Sigmoid colon (tissue), 7 donors: ENCODE results near the gene GNA12. TPM values are rescaled to one million over a fixed set of nuclear protein-coding genes. Genes with fewer than 3 reads are reported as not detected.

ENCODE experiments used
- DNase-seq: peaks from one replicate; pipeline ENCODE4 v3.0.0-alpha.2; 2019
- H3K27ac ChIP-seq, 4 donors: fragments of 200-600 bp; sonication (generic); one replicate each; pipeline ENCODE4 v1.5.1; 2016 to 2019; ENCODE audit warnings: mild to moderate bottlenecking in 1 of 4
- H3K27me3 ChIP-seq, 3 donors: fragments of 200-600 bp; sonication (generic); one replicate each; pipeline ENCODE4 v1.5.1; 2019; ENCODE audit warnings: mild to moderate bottlenecking in 1 of 3
- H3K36me3 ChIP-seq, 4 donors: fragments of 200-600 bp; sonication (generic); one replicate each; pipeline ENCODE4 v1.5.1; 2016 to 2019
- H3K4me1 ChIP-seq, 4 donors: fragments of 200-600 bp; sonication (generic); one replicate each; pipeline ENCODE4 v1.5.1; 2017 to 2019
- H3K4me3 ChIP-seq, 4 donors: fragments of 200-600 bp; sonication (generic); one replicate each; pipeline ENCODE4 v1.5.1; 2017 to 2019; ENCODE audit warnings: mild to moderate bottlenecking in 2 of 4, moderate library complexity in 1 of 4
- H3K9me3 ChIP-seq, 4 donors: fragments of 200-600 bp in 3 of 4; sonication (generic) in 3 of 4; one replicate each; pipeline versions ENCODE4 v1.5.1 to v1.6.1; 2013 to 2019
- EP300 ChIP-seq, 4 donors: sonication (generic); formaldehyde crosslinking; IDR thresholded peaks; one replicate each; pipeline ENCODE4 v1.6.1; 2017; ENCODE audit warnings: antibody characterized with exemption in 4 of 4
- POLR2A ChIP-seq, 2 donors: fragments of 450-650 bp; IDR thresholded peaks; one replicate each; pipeline ENCODE4 v1.6.1; 2016; ENCODE audit warnings: antibody characterized with exemption in 2 of 2, mild to moderate bottlenecking in 2 of 2, moderate library complexity in 2 of 2
- POLR2AphosphoS5 ChIP-seq, 4 donors: sonication (generic); formaldehyde crosslinking; IDR thresholded peaks; one replicate each; pipeline ENCODE4 v1.6.1; 2017; ENCODE audit warnings: antibody characterized with exemption in 4 of 4
- WGBS, 2 donors: extraction: QIAGEN DNeasy Blood & Tissue Kit; methylation state at CpG; one replicate each; pipeline ENCODE4 v1.1.7; 2013; 5-methylcytosine and 5-hydroxymethylcytosine counted together
- intact Hi-C: fragments of 100-400 bp; cut with DNase I; formaldehyde crosslinking; loops from one replicate; pipeline ENCODE4 v1.15.1; 2023
- polyA plus RNA-seq, 3 donors: library from polyadenylated mRNA; stranded (reverse); fragments of 200-250 nt; gene quantifications; one replicate each; pipeline ENCODE4 v1.2.3, GENCODE V29; 2013
- total RNA-seq, 4 donors: library from RNA; depleted of rRNA; stranded (reverse); fragments of >200 nt; gene quantifications; one replicate each; pipeline ENCODE4 v1.1.0, GENCODE V29; 2016
- TF ChIP-seq, protein P1 (sequence below), 4 experiments: fragments of 450-650 bp in 3 of 4; fragments of 200-600 bp in 1 of 4; IDR thresholded peaks; one replicate each; pipeline ENCODE4 v1.5.1; 2016 to 2019; ENCODE audit warnings: antibody characterized with exemption in 4 of 4, mild to moderate bottlenecking in 3 of 4, moderate library complexity in 2 of 4
- donor health status: healthy with polysubstance abuse.
- donor health status: Bipolar disorder and iron deficiency.
- donor health status: healthy.

The GNA12 gene
- total and polyA plus RNA-seq, 7 donors: 13.2 to 46.5 (median 22.0) TPM

DNA sequence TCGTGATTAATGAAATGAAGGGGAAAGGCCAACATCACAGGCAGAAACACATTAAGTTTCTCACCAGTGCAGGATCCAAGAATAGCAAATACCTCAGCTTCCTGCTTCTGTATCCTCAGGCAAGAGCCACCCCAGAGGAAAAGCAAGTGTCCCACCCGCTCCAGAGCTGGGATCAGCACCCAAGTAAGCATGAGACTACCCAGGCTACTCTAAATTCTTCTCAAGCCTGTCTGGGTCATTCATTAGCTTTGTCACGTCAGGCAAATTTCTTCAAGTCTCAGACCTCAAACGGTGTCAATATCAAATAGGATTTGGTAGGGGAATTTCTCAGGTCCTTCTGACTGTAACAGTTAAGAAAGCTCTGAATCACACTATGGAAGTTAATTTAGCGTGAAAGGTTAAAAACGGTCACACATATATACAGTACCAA is 59.0 kb downstream of the GNA12 start:
- no peak for TF ChIP-seq EP300 (IDR thresholded peaks at IDR 0.05)
- TF ChIP-seq, protein P1, sequence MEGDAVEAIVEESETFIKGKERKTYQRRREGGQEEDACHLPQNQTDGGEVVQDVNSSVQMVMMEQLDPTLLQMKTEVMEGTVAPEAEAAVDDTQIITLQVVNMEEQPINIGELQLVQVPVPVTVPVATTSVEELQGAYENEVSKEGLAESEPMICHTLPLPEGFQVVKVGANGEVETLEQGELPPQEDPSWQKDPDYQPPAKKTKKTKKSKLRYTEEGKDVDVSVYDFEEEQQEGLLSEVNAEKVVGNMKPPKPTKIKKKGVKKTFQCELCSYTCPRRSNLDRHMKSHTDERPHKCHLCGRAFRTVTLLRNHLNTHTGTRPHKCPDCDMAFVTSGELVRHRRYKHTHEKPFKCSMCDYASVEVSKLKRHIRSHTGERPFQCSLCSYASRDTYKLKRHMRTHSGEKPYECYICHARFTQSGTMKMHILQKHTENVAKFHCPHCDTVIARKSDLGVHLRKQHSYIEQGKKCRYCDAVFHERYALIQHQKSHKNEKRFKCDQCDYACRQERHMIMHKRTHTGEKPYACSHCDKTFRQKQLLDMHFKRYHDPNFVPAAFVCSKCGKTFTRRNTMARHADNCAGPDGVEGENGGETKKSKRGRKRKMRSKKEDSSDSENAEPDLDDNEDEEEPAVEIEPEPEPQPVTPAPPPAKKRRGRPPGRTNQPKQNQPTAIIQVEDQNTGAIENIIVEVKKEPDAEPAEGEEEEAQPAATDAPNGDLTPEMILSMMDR (IDR thresholded peaks at IDR 0.05): no peak
- TF ChIP-seq POLR2AphosphoS5 (IDR thresholded peaks at IDR 0.05): peak in 1 of 4 donors; percentile 10
- no peak for TF ChIP-seq POLR2A (IDR thresholded peaks at IDR 0.05)
- intact Hi-C loops: no loop called here
- Histone ChIP-seq H3K9me3 (no peaks in the 10 kb centered on the region), H3K4me1 (peaks cover 0 to 37% (median 31%) of the 10 kb centered on the region in 4 donors), H3K4me3 (no peak overlapping the region), H3K27ac (peak overlapping the region in 3 of 4 donors; percentile 35 to 59 (median 53)), H3K36me3 (no peaks in the 10 kb centered on the region), H3K27me3 (no peaks in the 10 kb centered on the region)
- 71 to 80% methylated on average over 6 of the region's 6 CpGs for WGBS, 2 donors
- DNase-seq: no peak

DNA sequence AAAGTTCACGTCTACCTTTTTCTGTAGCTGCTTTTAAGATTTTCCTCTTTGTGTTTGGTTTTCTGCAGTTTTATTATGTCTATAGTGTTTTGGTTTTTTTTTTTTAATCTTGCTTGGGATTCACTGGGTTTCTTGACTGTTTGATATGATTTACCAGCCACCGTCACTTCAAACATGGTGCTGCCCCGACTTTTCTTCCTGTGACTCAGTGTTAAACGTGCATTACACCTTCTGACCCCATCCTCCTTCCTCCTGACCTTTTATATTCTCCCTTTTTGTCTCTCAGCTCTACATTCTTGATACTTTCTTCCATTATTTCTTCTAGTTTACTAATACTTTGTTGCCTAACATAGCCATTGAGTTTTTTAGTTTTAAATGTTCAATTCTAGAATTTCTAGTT is 61.5 kb downstream of the GNA12 start:
- H3K4me1 ChIP-seq: peaks cover 0 to 25% (median 19%) of the 10 kb centered on the region in 4 donors
- 76 to 80% methylated on average over 4 of the region's 4 CpGs for WGBS, 2 donors
- no peak overlapping the region for H3K4me3 ChIP-seq
- H3K27ac ChIP-seq: no peak overlapping the region
- intact Hi-C loops: no loop called here
- no peaks in the 10 kb centered on the region for H3K36me3 ChIP-seq
- TF ChIP-seq, protein P1 (IDR thresholded peaks at IDR 0.05): no peak
- TF ChIP-seq POLR2AphosphoS5 (IDR thresholded peaks at IDR 0.05): no peak
- no peaks in the 10 kb centered on the region for H3K9me3 ChIP-seq
- no peak for DNase-seq
- H3K27me3 ChIP-seq: no peaks in the 10 kb centered on the region

DNA sequence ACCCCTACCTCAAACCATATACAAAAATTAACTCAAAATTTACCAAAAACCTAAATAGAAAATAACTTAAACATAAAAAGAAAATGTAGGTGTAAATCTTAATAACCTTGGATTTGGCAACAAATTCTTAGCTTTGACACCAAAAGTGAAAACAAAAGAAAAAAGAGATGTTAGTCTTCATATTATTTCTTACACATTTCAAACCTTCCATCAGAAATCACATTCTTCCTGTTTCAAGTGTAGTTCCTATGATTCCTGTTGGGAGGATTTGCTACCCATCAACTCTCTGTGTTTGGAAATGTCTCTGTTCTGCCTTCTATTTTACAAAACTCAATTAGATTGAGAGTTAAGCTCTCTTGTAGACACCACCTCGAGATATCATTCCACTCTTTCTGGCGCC is 62.0 kb downstream of the GNA12 start:
- TF ChIP-seq POLR2A (IDR thresholded peaks at IDR 0.05): no peak
- TF ChIP-seq, protein P1 (IDR thresholded peaks at IDR 0.05): no peak
- TF ChIP-seq EP300 (IDR thresholded peaks at IDR 0.05): no peak
- TF ChIP-seq POLR2AphosphoS5 (IDR thresholded peaks at IDR 0.05): no peak
- Histone ChIP-seq H3K36me3 (no peaks in the 10 kb centered on the region), H3K4me1 (peaks cover 0 to 21% (median 15%) of the 10 kb centered on the region in 4 donors), H3K9me3 (no peaks in the 10 kb centered on the region), H3K4me3 (no peak overlapping the region), H3K27ac (no peak overlapping the region), H3K27me3 (no peaks in the 10 kb centered on the region)
- intact Hi-C loops: no loop called here
- WGBS, 2 donors: 95% methylated on average over 2 of the region's 2 CpGs
- no peak for DNase-seq

DNA sequence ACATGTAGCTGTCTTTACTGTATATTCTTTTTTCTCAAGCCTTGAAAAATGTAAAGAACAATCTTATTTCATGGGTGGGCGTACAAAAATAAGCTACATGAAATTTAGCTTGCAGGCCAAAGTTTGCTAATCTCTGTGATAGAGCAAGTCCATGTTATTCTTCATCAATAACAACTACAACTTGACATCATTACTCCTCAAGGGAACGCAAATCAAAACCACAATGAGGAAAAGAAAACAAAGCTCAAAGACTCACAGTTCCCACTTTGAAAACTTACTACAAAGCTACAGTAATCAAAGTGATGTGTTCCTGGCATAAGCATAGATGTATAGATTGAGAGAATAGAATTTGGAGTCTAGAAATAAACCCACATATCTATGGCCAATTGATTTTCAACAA is 62.5 kb downstream of the GNA12 start:
- WGBS, 2 donors: 87 to 90% methylated on average over 2 of the region's 2 CpGs
- Histone ChIP-seq H3K9me3 (no peaks in the 10 kb centered on the region), H3K4me1 (peaks cover 0 to 20% (median 15%) of the 10 kb centered on the region in 4 donors), H3K27me3 (no peaks in the 10 kb centered on the region), H3K4me3 (no peak overlapping the region), H3K36me3 (no peaks in the 10 kb centered on the region), H3K27ac (no peak overlapping the region)
- intact Hi-C loops: no loop called here
- no peak for DNase-seq
- TF ChIP-seq POLR2A (IDR thresholded peaks at IDR 0.05) (no peak), POLR2AphosphoS5 (IDR thresholded peaks at IDR 0.05) (no peak), EP300 (IDR thresholded peaks at IDR 0.05) (no peak)
- TF ChIP-seq, protein P1 (IDR thresholded peaks at IDR 0.05): no peak

DNA sequence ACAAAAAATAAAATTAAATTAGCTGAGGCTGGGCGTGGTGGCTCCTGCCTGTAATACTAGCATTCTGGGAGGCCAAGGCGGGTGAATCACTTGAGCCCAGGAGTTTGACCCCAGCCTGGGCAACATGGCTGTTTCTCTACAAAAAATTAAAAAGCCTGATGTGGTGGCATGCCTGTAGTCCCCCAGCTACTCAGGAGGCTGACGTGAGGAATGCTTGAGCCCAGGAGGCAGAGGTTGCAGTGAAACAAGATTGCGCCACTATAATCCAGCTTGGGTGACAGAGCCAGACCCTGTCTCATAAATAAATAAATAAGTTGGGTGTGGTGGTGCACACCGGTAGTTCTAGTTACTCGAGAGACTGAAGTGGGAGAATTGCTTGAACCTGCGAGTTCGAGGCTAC is 65.1 kb downstream of the GNA12 start:
- peaks cover 0 to 19% (median 14%) of the 10 kb centered on the region in 4 donors for H3K4me1 ChIP-seq

More for the DNA sequence above, 65.1 kb downstream of the GNA12 start:
- TF ChIP-seq POLR2A (IDR thresholded peaks at IDR 0.05) (no peak), EP300 (IDR thresholded peaks at IDR 0.05) (no peak), POLR2AphosphoS5 (IDR thresholded peaks at IDR 0.05) (no peak)
- TF ChIP-seq, protein P1 (IDR thresholded peaks at IDR 0.05): no peak
- no peak overlapping the region for H3K4me3 ChIP-seq
- no peak for DNase-seq
- H3K27me3 ChIP-seq: no peaks in the 10 kb centered on the region
- 77 to 85% methylated on average over 8 of the region's 8 CpGs for WGBS, 2 donors
- no peaks in the 10 kb centered on the region for H3K9me3 ChIP-seq
- peak overlapping the region in 1 of 4 donors; percentile 41 for H3K27ac ChIP-seq
- no peaks in the 10 kb centered on the region for H3K36me3 ChIP-seq
- intact Hi-C loops: loop anchor here (5.0 kb wide), 1 partner anchor 63 kb away; the partner anchor contains the start of gene GNA12
